Left kidney (tissue), 2 donors: Measurements from ENCODE around the gene ZFP2. TPM values are rescaled to one million over a fixed set of nuclear protein-coding genes. Genes with fewer than 3 reads are reported as not detected.

ENCODE experiments used
- DNase-seq: peaks from one replicate; pipeline ENCODE4 v3.0.0-alpha.2; 2013
- polyA plus RNA-seq: library from polyadenylated mRNA; unstranded; fragments of 120-200 nt; gene quantifications from one replicate; pipeline ENCODE4 v1.2.1, GENCODE V29; 2013; ENCODE audit not compliant: insufficient read length

The ZFP2 gene
- polyA plus RNA-seq, 1 donor: 9.9 TPM

GRCh38 chr5:178965465-178966055, 69.8 kb downstream of the ZFP2 start:
- DNase-seq: no peak

DNA sequence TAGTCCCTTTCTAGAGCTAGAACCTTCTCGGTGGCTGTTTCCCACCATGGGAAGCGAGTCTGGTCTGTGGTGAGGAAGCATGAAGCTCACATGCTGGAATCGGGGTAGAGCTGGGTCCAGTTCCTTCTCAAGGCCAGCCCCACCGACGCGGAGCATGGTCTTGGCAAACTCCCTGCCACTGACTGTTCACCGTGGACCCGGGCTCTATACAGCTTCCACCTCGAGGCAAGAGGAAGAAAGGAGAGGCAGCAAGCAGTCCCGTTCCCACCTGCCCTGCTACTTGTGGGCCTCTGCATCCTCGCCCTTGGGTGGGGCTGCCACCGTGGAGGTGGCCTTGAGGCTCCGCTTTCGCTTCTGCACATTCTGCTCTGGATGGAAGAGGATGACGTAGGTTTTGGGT, 85.7 kb downstream of the ZFP2 start:
- DNase-seq: no peak

Other genes starting within 250 kb of the ZFP2 start
- 27.9 TPM for gene ZNF354A, start 165.3 kb upstream of the ZFP2 start, polyA plus RNA-seq
- gene ZNF354B, start 36.0 kb upstream of the ZFP2 start, polyA plus RNA-seq: 34.4 TPM
- gene ZNF454, start 45.3 kb downstream of the ZFP2 start, polyA plus RNA-seq: 9.9 TPM
- gene GRM6, start 99.4 kb downstream of the ZFP2 start, polyA plus RNA-seq: 1.9 TPM
- 7.7 TPM for gene ZNF879, start 127.9 kb downstream of the ZFP2 start, polyA plus RNA-seq
- 18.4 TPM for gene ZNF354C, start 164.5 kb downstream of the ZFP2 start, polyA plus RNA-seq